GM12878 (cell line): Measurements from ENCODE around the gene PLEKHN1.

Source experiments
- BACH1 ChIP-seq: fragments of 450-650 bp; IDR thresholded peaks from 2 replicates; pipeline ENCODE4 v1.6.1; 2017; ENCODE audit warnings: mild to moderate bottlenecking, borderline replicate concordance
- CEBPB ChIP-seq, 2 experiments: fragments of 150-350 bp in 1 of 2; IDR thresholded peaks; 2 replicates each; pipeline ENCODE4 v1.6.1; 2012 to 2014; ENCODE audit warnings: low read depth in 2 of 2, low read length in 2 of 2, borderline replicate concordance in 1 of 2, inconsistent platforms in 1 of 2
- CREB1 ChIP-seq: IDR thresholded peaks from 2 replicates; pipeline ENCODE4 v1.6.1; 2012; ENCODE audit warnings: low read depth, mild to moderate bottlenecking, inconsistent platforms
- E2F4 ChIP-seq: IDR thresholded peaks from 2 replicates; pipeline ENCODE4 v1.6.1; 2012; ENCODE audit warnings: low read depth, low read length, improper control_type of control experiment
- EGR1 ChIP-seq, 2 experiments: IDR thresholded peaks; 1 replicate in 1 of 2; 2 replicates in 1 of 2; pipeline ENCODE4 v1.6.1; 2011 to 2012; ENCODE audit warnings: low read depth in 2 of 2, low read length in 2 of 2, borderline replicate concordance in 1 of 2, mild to moderate bottlenecking in 1 of 2, moderate library complexity in 1 of 2
- JUND ChIP-seq: IDR thresholded peaks from 2 replicates; pipeline ENCODE4 v1.6.1; 2012; ENCODE audit warnings: low read depth, mild to moderate bottlenecking, low read length, improper control_type of control experiment, moderate library complexity
- YY1 ChIP-seq: IDR thresholded peaks from 2 replicates; pipeline ENCODE4 v1.6.1; 2011; ENCODE audit warnings: low read depth, mild to moderate bottlenecking, low read length
- ZNF217 ChIP-seq: fragments of 450-650 bp; IDR thresholded peaks from 2 replicates; pipeline ENCODE4 v1.6.1; 2017; ENCODE audit warnings: antibody characterized with exemption, mild to moderate bottlenecking
- TF ChIP-seq, protein P1 (sequence below), 3 experiments: IDR thresholded peaks in 2 of 3; conservative IDR thresholded peaks in 1 of 3; 2 replicates each; pipeline ENCODE4 v1.5.1; 2011; ENCODE audit warnings: low read depth in 3 of 3, low read length in 3 of 3, mild to moderate bottlenecking in 3 of 3, control low read depth in 2 of 3, moderate library complexity in 2 of 3, inconsistent platforms in 1 of 3, mixed read lengths in 1 of 3; ENCODE audit not compliant: control insufficient read depth in 2 of 3, insufficient read depth in 1 of 3; ENCODE audit errors: extremely low read depth in 1 of 3

GRCh38 chr1:919271-919872 lies 46.9 kb upstream of the PLEKHN1 start:
- TF ChIP-seq YY1 (no peak), BACH1 (no peak), EGR1 (IDR thresholded peaks at IDR 0.05; ENCODE audit: borderline replicate concordance in 1 of 2, low read depth in 2 of 2, low read length in 2 of 2) (no peak), E2F4 (no peak), CREB1 (no peak), ZNF217 (no peak), JUND (no peak), CEBPB (IDR thresholded peaks at IDR 0.05; ENCODE audit: borderline replicate concordance in 1 of 2, low read depth in 2 of 2, low read length in 2 of 2) (no peak)
- TF ChIP-seq, protein P1, sequence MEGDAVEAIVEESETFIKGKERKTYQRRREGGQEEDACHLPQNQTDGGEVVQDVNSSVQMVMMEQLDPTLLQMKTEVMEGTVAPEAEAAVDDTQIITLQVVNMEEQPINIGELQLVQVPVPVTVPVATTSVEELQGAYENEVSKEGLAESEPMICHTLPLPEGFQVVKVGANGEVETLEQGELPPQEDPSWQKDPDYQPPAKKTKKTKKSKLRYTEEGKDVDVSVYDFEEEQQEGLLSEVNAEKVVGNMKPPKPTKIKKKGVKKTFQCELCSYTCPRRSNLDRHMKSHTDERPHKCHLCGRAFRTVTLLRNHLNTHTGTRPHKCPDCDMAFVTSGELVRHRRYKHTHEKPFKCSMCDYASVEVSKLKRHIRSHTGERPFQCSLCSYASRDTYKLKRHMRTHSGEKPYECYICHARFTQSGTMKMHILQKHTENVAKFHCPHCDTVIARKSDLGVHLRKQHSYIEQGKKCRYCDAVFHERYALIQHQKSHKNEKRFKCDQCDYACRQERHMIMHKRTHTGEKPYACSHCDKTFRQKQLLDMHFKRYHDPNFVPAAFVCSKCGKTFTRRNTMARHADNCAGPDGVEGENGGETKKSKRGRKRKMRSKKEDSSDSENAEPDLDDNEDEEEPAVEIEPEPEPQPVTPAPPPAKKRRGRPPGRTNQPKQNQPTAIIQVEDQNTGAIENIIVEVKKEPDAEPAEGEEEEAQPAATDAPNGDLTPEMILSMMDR (IDR thresholded peaks at IDR 0.05 in 2 of 3, conservative IDR thresholded peaks at IDR 0.05 in 1 of 3; ENCODE audit: control insufficient read depth in 2 of 3, extremely low read depth in 1 of 3, insufficient read depth in 1 of 3, low read depth in 3 of 3, low read length in 3 of 3) = no peak
